NCI-H748 (cell line): ENCODE measurements around the gene ARHGAP22.

Experiments used
- DNase-seq: peaks from one replicate; lab custom pipeline; 2025; ENCODE audit not compliant: unreplicated experiment; lab: John Stamatoyannopoulos, UW

ARHGAP22 gene

GRCh38 chr10:48501226-48501625 lies 103.6 kb downstream of the ARHGAP22 start:
- DNase-seq: no peak

- no peak for DNase-seq
Observed at GRCh38 chr10:48500771-48501170, 104.1 kb downstream of the ARHGAP22 start.

GRCh38 chr10:48498940-48499510 lies 105.8 kb downstream of the ARHGAP22 start:
- no peak for DNase-seq

DNA sequence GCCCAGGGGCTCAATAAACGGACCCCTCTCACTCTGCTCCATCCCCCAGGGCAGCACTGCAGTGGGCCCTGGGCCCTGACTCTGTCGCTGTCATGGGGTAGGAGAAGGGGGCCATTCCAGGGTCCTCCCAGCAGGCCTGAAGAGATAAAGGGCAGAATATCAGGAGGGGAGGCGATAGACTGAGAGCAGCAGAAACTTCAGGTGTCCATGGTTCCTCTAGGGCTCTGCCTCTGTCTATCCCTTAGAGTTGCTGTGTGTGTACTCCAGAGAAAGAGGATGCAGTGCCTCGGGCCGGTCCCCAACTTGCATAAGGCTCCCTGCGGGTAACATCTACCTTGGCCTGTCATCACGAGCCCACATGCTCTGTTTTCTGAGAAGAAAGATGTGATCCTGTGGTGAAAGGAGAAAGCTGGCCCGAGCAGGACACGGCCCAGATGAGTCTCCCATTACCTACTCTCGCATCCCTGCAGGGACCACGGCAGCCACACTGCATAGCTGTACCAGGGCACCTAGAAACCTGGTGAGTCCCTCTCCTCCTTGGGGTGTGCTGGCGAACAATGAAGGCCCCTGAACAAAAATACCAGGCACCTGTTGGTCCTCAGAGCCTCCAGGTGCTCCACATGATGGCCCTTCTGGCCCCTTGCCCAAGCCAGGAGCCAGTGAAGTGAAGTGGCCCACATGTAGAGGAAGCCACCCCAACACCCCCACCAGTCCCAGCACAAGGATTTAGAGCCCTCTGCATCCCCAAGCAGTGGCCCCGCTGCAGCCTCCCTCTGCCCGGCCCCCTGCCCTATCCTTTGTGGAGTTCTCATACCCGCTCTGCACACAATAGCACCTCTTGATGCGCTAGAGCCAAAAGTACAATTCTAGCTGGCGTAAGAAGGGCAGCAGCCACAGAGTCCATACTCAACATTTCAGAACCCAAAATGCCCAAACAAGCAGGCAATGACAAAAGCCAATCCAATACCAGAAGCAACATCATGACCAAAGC lies 106.8 kb downstream of the ARHGAP22 start:
- DNase-seq: no peak

DNA sequence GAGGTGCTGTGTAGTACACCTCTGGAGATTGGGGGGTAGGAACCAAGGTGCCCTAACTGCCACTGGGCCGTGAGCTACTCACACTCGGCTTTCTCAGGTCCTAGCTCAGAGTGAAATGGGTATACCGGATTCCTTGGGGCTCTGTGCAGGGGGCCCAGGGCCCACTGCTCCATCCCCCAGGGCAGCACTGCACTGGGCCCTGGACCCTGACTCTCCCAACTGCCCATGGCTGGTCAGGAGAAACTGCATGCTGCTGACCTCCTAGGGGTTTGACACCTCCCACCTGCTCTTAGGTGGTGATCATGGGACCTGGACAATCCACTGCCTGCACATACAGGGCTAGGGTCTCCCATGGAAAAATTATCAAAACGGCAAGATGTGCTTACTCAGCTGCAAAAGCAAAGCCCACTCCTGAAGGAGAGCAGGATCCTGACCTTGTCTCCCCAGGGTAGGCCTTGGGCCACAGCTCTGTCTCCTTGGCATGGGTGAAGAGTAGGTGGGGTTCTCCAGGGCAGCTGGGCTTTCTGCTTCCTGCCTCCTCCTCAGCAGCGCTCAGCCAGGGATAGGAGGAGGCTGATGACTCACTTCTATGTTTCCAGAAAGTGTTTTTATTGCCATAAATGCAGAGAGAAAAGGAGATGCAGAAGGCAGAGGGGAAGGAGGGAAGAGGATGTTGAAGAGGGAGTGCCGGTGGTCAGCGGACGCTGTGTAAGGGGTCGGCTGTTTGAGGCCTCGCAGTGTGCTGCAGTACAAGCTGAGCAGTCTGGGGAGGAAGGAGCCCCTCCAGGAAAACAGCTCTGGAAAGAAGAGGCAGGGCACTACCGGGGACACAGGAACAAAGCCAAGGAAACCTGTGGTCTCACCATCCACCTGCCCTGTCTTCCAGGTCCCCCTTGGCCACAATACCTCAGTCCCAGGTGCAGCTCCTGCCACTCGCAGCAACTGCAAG lies 107.8 kb downstream of the ARHGAP22 start:
- DNase-seq: no peak

- no peak for DNase-seq
Observed at GRCh38 chr10:48496105-48496830, 108.6 kb downstream of the ARHGAP22 start.

- DNase-seq: no peak
Observed at GRCh38 chr10:48495282-48496045, 109.4 kb downstream of the ARHGAP22 start.

DNA sequence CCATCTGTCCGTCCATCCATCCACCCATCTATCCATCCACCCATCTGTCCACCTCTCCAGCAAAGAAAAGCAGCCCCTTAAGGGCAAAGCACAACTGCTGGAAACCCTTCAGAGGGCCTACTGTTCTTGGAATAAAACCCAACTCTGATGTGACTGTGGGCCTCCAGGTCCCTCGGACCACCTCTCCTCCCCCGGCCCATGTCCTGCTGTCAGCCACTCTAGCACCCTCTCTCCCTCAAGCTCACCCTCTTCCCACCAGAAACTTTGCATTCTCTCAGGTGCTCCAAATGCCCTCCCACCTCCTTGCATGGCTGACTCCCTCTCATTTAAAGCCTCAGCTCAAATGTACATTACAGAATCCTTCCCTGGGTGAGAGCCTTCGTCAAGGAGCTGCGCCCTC lies 110.3 kb downstream of the ARHGAP22 start:
- DNase-seq: no peak

- no peak for DNase-seq
Observed at GRCh38 chr10:48494073-48494472, 110.8 kb downstream of the ARHGAP22 start.

GRCh38 chr10:48493083-48493871 lies 111.6 kb downstream of the ARHGAP22 start:
- peak; percentile 2 for DNase-seq

- DNase-seq: no peak
Observed at GRCh38 chr10:48492201-48492600, 112.7 kb downstream of the ARHGAP22 start.

- DNase-seq: no peak
Observed at GRCh38 chr10:48491392-48492139, 113.3 kb downstream of the ARHGAP22 start.

GRCh38 chr10:48490946-48491345 lies 113.9 kb downstream of the ARHGAP22 start:
- no peak for DNase-seq

DNA sequence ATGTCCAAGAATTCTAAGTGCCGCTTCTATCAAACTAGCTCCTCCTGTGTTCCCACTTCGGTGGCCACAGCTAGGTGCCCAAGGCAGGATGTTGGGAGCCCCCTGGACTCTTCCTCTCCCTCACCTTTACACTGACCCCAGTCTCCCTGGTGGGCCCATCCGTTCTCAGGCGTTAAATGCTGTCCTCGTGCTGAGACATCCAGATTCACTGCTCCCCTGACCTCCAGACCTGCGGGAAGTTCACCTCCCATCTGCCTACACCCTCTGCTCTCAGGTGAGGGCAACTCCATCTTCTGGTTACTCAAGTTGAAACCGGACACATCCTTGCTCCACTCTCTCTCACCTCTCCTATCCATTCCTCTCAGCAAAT lies 114.3 kb downstream of the ARHGAP22 start:
- no peak for DNase-seq

- no peak for DNase-seq
Observed at GRCh38 chr10:48489099-48489498, 115.8 kb downstream of the ARHGAP22 start.

DNA sequence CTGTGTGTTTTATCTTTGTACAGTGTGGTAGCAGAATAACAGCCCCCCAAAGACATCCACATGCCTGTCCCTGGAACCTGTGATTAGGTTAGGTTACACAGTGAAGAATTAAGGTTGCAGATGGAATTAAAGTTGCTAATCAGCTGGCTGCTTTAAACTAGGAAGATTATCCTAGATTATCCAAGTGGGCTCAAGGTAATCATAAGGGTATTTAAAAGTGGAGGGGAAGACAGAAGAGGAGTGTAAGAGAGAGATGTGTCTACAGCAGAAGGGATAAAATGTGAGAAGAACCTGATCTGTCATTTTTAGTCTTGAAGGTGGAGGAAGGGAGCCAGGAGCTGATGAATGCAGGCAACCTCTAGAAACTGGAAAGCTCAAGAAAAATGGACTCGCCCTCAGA lies 117.6 kb downstream of the ARHGAP22 start:
- no peak for DNase-seq

- no peak for DNase-seq
Observed at GRCh38 chr10:48485711-48486110, 119.2 kb downstream of the ARHGAP22 start.

GRCh38 chr10:48484911-48485310 lies 120.0 kb downstream of the ARHGAP22 start:
- DNase-seq: no peak
